Breast epithelium (tissue), 4 donors: ENCODE measurements around the gene SF3B4. TPM values are rescaled to one million over a fixed set of nuclear protein-coding genes. Genes with fewer than 3 reads are reported as not detected.

Experiments used
- DNase-seq, 2 donors: peaks; one replicate each; pipeline ENCODE4 v3.0.0-alpha.2; 2019; ENCODE audit warnings: low spot score in 2 of 2
- H3K27ac ChIP-seq, 2 donors: fragments of 200-600 bp; sonication (generic) in 1 of 2; one replicate each; pipeline ENCODE4 v1.5.1; 2016 to 2019; ENCODE audit warnings: mild to moderate bottlenecking in 1 of 2
- H3K27me3 ChIP-seq, 2 donors: fragments of 200-600 bp; sonication (generic) in 1 of 2; one replicate each; pipeline versions ENCODE4 v1.5.1 to v1.6.0; 2017 to 2019; ENCODE audit warnings: control low read depth in 1 of 2, mild to moderate bottlenecking in 1 of 2
- H3K36me3 ChIP-seq: fragments of 200-600 bp; one replicate; pipeline ENCODE4 v1.5.1; 2019
- H3K4me1 ChIP-seq, 2 donors: fragments of 200-600 bp; sonication (generic); one replicate each; pipeline ENCODE4 v1.5.1; 2016 to 2019; ENCODE audit warnings: control low read depth in 1 of 2
- H3K4me3 ChIP-seq, 3 donors: fragments of 200-600 bp; sonication (generic); 1 replicate in 2 of 3; 2 replicates in 1 of 3; pipeline ENCODE4 v1.5.1; 2016 to 2019; ENCODE audit warnings: mild to moderate bottlenecking in 3 of 3, moderate library complexity in 2 of 3
- H3K9me3 ChIP-seq, 2 donors: fragments of 200-600 bp; sonication (generic) in 1 of 2; one replicate each; pipeline ENCODE4 v1.5.1; 2016 to 2019; ENCODE audit warnings: control low read depth in 1 of 2
- POLR2A ChIP-seq: fragments of 450-650 bp; IDR thresholded peaks from one replicate; pipeline ENCODE4 v1.6.1; 2016; ENCODE audit warnings: antibody characterized with exemption, mild to moderate bottlenecking, moderate library complexity
- POLR2AphosphoS5 ChIP-seq, 3 donors: sonication (generic); formaldehyde crosslinking; IDR thresholded peaks; one replicate each; pipeline ENCODE4 v1.6.1; 2017; ENCODE audit warnings: antibody characterized with exemption in 3 of 3
- intact Hi-C: fragments of 100-400 bp; cut with DNase I; formaldehyde crosslinking; loops from one replicate; pipeline ENCODE4 v1.15.1; 2023; ENCODE audit warnings: low total_unique reads
- total RNA-seq, 3 donors: library from RNA; depleted of rRNA; stranded (reverse); fragments of >200 nt; gene quantifications; one replicate each; pipeline ENCODE4 v1.1.0, GENCODE V29; 2016
- TF ChIP-seq, protein P1 (sequence below), 3 donors: fragments of 450-650 bp; IDR thresholded peaks; one replicate each; pipeline ENCODE4 v1.5.1; 2016 to 2017; ENCODE audit warnings: antibody characterized with exemption in 3 of 3, mild to moderate bottlenecking in 3 of 3, moderate library complexity in 3 of 3

The SF3B4 gene, protein sequence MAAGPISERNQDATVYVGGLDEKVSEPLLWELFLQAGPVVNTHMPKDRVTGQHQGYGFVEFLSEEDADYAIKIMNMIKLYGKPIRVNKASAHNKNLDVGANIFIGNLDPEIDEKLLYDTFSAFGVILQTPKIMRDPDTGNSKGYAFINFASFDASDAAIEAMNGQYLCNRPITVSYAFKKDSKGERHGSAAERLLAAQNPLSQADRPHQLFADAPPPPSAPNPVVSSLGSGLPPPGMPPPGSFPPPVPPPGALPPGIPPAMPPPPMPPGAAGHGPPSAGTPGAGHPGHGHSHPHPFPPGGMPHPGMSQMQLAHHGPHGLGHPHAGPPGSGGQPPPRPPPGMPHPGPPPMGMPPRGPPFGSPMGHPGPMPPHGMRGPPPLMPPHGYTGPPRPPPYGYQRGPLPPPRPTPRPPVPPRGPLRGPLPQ
- total RNA-seq: 1 to 10 TPM; 6.9 to 9.7 (median 7.4) TPM

DNA sequence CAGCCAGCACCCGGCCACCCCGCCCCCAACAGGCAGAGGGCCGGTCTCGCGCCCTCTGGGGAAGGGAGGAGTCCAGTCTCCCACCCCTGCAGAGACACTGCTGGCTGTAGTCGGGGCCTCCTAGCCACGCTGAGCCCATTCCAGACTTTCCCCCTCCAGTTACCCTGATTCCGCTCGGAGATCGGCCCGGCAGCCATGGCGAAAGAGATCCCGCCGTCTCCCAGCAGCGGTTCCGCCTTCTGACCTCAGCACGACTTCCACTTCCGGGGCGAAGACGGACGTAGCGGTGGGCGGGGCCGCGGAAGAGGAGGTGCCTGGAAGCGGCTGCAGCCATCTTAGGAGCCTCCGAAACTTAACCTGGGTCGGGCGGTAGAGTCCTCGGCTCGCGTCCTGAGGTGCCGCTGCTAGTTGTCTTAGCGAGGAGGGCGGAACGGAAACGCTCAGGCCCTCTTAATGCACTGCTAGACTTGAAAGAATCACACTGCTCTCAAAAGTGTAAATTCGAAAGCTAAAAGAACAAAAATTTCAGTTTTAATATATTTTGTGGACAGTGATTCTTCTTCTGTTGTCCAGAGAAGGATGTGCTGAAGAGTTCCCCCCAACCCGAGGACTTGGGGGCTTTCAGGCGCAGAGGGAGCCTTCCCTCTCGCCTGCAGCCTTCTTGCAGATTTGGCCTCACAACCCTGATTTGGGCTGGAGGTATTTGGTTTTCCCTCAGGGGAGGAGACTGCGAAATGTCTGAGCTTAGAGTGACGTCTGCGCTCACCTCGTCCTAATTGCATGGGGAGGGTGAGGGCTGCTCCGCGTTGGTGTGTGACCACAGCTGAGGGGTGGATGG, at the start of gene SF3B4:
Gene SF3B4, minus strand, starts transcription at position 241 of the 838 bp plus-strand sequence. Its CDS starts 44 bp downstream, at position 197.
- Histone ChIP-seq H3K4me1 (peaks cover 5 to 16% of the 10 kb centered on the region in 2 donors), H3K9me3 (no peaks in the 10 kb centered on the region), H3K27ac (peak within 1 kb of the TSS; percentile 97), H3K27me3 (no peaks in the 10 kb centered on the region), H3K4me3 (peak within 1 kb of the TSS; percentile 84 to 99 (median 92)), H3K36me3 (no peaks in the 10 kb centered on the region)
- TF ChIP-seq POLR2A (peak; percentile 97), POLR2AphosphoS5 (IDR thresholded peaks at IDR 0.05) (peak; percentile 89 to 99 (median 98))
- TF ChIP-seq, protein P1, sequence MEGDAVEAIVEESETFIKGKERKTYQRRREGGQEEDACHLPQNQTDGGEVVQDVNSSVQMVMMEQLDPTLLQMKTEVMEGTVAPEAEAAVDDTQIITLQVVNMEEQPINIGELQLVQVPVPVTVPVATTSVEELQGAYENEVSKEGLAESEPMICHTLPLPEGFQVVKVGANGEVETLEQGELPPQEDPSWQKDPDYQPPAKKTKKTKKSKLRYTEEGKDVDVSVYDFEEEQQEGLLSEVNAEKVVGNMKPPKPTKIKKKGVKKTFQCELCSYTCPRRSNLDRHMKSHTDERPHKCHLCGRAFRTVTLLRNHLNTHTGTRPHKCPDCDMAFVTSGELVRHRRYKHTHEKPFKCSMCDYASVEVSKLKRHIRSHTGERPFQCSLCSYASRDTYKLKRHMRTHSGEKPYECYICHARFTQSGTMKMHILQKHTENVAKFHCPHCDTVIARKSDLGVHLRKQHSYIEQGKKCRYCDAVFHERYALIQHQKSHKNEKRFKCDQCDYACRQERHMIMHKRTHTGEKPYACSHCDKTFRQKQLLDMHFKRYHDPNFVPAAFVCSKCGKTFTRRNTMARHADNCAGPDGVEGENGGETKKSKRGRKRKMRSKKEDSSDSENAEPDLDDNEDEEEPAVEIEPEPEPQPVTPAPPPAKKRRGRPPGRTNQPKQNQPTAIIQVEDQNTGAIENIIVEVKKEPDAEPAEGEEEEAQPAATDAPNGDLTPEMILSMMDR (IDR thresholded peaks at IDR 0.05): peak in 1 of 3 donors; percentile 26
- intact Hi-C loops: no loop called here
- peak; percentile 95 to 97 for DNase-seq

DNA sequence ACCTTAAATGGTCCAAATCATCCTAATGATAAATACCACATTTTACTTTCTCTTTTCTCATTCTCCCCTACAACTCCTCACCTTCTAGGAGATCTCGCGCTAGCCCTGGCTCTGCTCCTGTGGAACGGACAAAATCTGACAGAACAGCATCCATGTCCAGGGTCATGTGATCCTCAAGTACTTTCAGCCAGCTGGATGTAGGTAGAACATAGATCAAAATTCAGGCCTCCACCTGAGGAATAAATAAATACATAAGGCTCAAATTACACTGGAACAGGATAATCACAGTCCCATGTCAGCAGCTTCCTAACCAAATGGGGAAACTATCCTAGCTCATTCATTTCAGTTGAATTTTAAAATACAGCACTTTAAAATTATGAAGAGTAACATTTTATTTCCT, 49.7 kb upstream of the SF3B4 start:
- TF ChIP-seq POLR2AphosphoS5 (IDR thresholded peaks at IDR 0.05): no peak
- TF ChIP-seq, protein P1 (IDR thresholded peaks at IDR 0.05): no peak
- no peak for TF ChIP-seq POLR2A
- intact Hi-C loops: no loop called here
- H3K9me3 ChIP-seq: no peaks in the 10 kb centered on the region
- H3K27ac ChIP-seq: no peak overlapping the region
- no peaks in the 10 kb centered on the region for H3K27me3 ChIP-seq
- H3K36me3 ChIP-seq: no peaks in the 10 kb centered on the region
- H3K4me3 ChIP-seq: no peak overlapping the region
- DNase-seq: no peak
- H3K4me1 ChIP-seq: peaks cover 0 to 3% of the 10 kb centered on the region in 2 donors

DNA sequence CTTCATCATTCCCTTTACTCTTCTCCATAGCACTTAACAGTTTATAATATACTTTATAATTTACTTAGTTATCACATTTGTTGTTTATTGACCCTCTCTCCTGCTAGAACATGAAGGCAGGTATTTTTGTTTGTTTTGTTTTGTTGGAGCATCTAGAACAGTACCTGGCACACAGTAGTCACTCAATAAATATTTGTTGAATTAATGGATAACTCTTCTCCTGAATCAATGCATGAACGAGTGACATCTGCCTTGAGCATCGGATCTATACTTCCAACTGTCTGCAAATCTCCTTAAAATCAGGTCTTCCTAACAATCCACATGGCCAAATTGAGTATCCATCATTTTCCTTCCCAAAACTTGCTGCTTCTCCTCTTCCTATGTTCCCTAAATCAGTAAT, 44.9 kb upstream of the SF3B4 start:
- intact Hi-C loops: no loop called here
- Histone ChIP-seq H3K9me3 (no peaks in the 10 kb centered on the region), H3K27ac (no peak overlapping the region), H3K27me3 (no peaks in the 10 kb centered on the region), H3K36me3 (no peaks in the 10 kb centered on the region), H3K4me3 (no peak overlapping the region), H3K4me1 (no peaks in the 10 kb centered on the region)
- DNase-seq: no peak
- no peak for TF ChIP-seq POLR2A
- TF ChIP-seq, protein P1 (IDR thresholded peaks at IDR 0.05): no peak
- TF ChIP-seq POLR2AphosphoS5 (IDR thresholded peaks at IDR 0.05): no peak

DNA sequence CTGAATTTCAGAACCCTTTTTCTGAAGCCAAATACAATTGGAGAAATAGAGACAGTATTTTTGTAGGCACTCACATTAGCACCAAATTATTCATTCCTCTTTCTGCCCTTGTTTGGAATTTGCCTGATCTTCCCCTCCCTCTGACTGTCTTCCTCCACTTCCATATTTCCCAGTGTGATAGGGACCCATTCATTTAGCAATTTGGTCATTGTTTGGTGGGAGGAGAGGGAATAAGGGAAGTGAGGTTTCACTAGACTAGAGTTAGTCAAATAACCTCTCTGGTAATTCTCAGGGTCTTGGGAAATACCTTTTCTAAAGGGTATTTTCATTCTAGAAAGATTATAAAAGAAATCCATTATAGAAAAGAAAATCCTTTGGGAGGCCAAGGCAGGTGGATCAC, 40.0 kb upstream of the SF3B4 start:
- intact Hi-C loops: no loop called here
- peaks cover 0 to 4% of the 10 kb centered on the region in 2 donors for H3K4me1 ChIP-seq
- no peak overlapping the region for H3K27ac ChIP-seq
- H3K27me3 ChIP-seq: no peaks in the 10 kb centered on the region
- no peak for TF ChIP-seq POLR2AphosphoS5 (IDR thresholded peaks at IDR 0.05)
- TF ChIP-seq, protein P1 (IDR thresholded peaks at IDR 0.05): no peak
- TF ChIP-seq POLR2A: no peak
- no peaks in the 10 kb centered on the region for H3K9me3 ChIP-seq
- H3K36me3 ChIP-seq: no peaks in the 10 kb centered on the region
- H3K4me3 ChIP-seq: no peak overlapping the region
- no peak for DNase-seq
